Stomach (tissue), 9 donors: Measurements from ENCODE around the gene CDC7. TPM values are rescaled to one million over a fixed set of nuclear protein-coding genes. Genes with fewer than 3 reads are reported as not detected.

Experiments
- DNase-seq, 2 donors: peaks; one replicate each; pipeline versions ENCODE4 v3.0.0 to v3.0.0-alpha.2; 2013 to 2019
- H3K27ac ChIP-seq, 5 donors: fragments of 200-600 bp in 4 of 5; sonication (generic) in 4 of 5; one replicate each; pipeline ENCODE4 v1.5.1; 2013 to 2019; ENCODE audit warnings: mild to moderate bottlenecking in 1 of 5, moderate library complexity in 1 of 5
- H3K27me3 ChIP-seq, 3 donors: fragments of 200-600 bp; sonication (generic); one replicate each; pipeline ENCODE4 v1.5.1; 2017 to 2019; ENCODE audit warnings: mixed run types in 1 of 3
- H3K36me3 ChIP-seq, 4 donors: fragments of 200-600 bp; sonication (generic); 1 replicate in 3 of 4; 2 replicates in 1 of 4; pipeline ENCODE4 v1.5.1; 2016 to 2019
- H3K4me1 ChIP-seq, 4 donors: fragments of 200-600 bp; sonication (generic); one replicate each; pipeline ENCODE4 v1.5.1; 2016 to 2019
- H3K4me3 ChIP-seq, 4 donors: fragments of 200-600 bp; sonication (generic) in 3 of 4; one replicate each; pipeline ENCODE4 v1.5.1; 2016 to 2019; ENCODE audit warnings: mild to moderate bottlenecking in 1 of 4
- H3K9me3 ChIP-seq, 4 donors: fragments of 200-600 bp; sonication (generic); one replicate each; pipeline ENCODE4 v1.5.1; 2016 to 2019
- CTCF ChIP-seq, 7 experiments: fragments of 450-650 bp in 4 of 7; fragments of 200-600 bp in 3 of 7; sonication (generic) in 3 of 7; IDR thresholded peaks; one replicate each; pipeline ENCODE4 v1.5.1; 2016 to 2019; ENCODE audit warnings: antibody characterized with exemption in 7 of 7, control low read depth in 2 of 7, mild to moderate bottlenecking in 1 of 7
- EP300 ChIP-seq: sonication (generic); formaldehyde crosslinking; IDR thresholded peaks from one replicate; pipeline ENCODE4 v1.6.1; 2017; ENCODE audit warnings: antibody characterized with exemption
- POLR2A ChIP-seq, 4 donors: fragments of 450-650 bp; IDR thresholded peaks; one replicate each; pipeline ENCODE4 v1.6.1; 2016; ENCODE audit warnings: antibody characterized with exemption in 4 of 4, control low read depth in 2 of 4, mild to moderate bottlenecking in 1 of 4, moderate library complexity in 1 of 4
- POLR2AphosphoS5 ChIP-seq, 3 donors: sonication (generic); formaldehyde crosslinking; IDR thresholded peaks; one replicate each; pipeline ENCODE4 v1.6.1; 2016; ENCODE audit warnings: antibody characterized with exemption in 3 of 3
- WGBS, 5 donors: extraction: QIAGEN DNeasy Blood & Tissue Kit in 3 of 5; methylation state at CpG; one replicate each; pipeline versions ENCODE4 v1.1.5 to v1.1.7; 2013 to 2018; 5-methylcytosine and 5-hydroxymethylcytosine counted together
- intact Hi-C: fragments of 100-400 bp; cut with DNase I; formaldehyde crosslinking; loops from one replicate; pipeline ENCODE4 v1.15.1; 2023; ENCODE audit warnings: low total_unique reads
- polyA plus RNA-seq, 3 donors: library from polyadenylated mRNA; stranded (reverse); fragments of 200-250 nt; gene quantifications; one replicate each; pipeline ENCODE4 v1.2.3, GENCODE V29; 2013
- total RNA-seq, 5 donors: library from RNA; depleted of rRNA; stranded (reverse); fragments of >200 nt; gene quantifications; one replicate each; pipeline versions ENCODE4 v1.1.0 to v1.2.3, GENCODE V29; 2014 to 2016
- donor health status: healthy with polysubstance abuse.
- donor health status: Bipolar disorder and iron deficiency.
- donor health status: healthy.

The CDC7 gene
- total and polyA plus RNA-seq, 8 donors = 1.3 to 6.6 (median 2.1) TPM; not detected in 1

GRCh38 chr1:91476533-91477217 lies 24.0 kb upstream of the CDC7 start:
- H3K27me3 ChIP-seq = no peaks in the 10 kb centered on the region
- no peaks in the 10 kb centered on the region for H3K9me3 ChIP-seq
- intact Hi-C loops = no loop called here
- no peak overlapping the region for H3K27ac ChIP-seq
- no peak overlapping the region for H3K4me3 ChIP-seq
- peak in 1 of 2 donors; percentile 60 for DNase-seq
- H3K4me1 ChIP-seq = no peaks in the 10 kb centered on the region
- WGBS, 5 donors = 34 to 54% (median 49%) methylated on average over 2 of the region's 2 CpGs
- no peaks in the 10 kb centered on the region for H3K36me3 ChIP-seq
- TF ChIP-seq POLR2A (IDR thresholded peaks at IDR 0.05) (no peak), CTCF (IDR thresholded peaks at IDR 0.05) (no peak)

DNA sequence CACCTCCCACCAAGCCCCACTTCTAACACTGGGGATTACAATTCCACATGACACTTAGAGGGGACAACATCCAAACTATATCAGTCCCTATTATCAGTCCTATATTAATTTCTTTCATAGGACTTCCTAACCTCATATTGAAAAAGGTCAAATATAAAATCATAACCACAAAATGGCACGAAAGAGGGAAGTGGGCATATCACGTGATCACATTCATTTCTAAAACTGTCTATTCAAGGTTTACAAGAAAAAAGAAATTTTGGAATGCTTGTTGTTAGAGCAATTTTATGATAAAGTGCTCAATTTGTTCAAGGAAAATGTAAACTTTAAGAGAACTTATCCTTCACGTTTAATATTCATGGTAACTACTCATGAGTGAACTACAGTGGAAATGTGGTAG lies 13.2 kb upstream of the CDC7 start:
- no peak for DNase-seq
- peaks cover 0 to 14% (median 0%) of the 10 kb centered on the region in 4 donors for H3K9me3 ChIP-seq
- intact Hi-C loops = no loop called here
- TF ChIP-seq EP300 = no peak
- no peak for TF ChIP-seq POLR2AphosphoS5 (IDR thresholded peaks at IDR 0.05)
- TF ChIP-seq CTCF (IDR thresholded peaks at IDR 0.05) = no peak
- TF ChIP-seq POLR2A (IDR thresholded peaks at IDR 0.05) = no peak
- no peak overlapping the region for H3K27ac ChIP-seq
- H3K4me3 ChIP-seq = no peak overlapping the region
- 55 to 81% (median 71%) methylated on average over 3 of the region's 3 CpGs for WGBS, 5 donors
- no peaks in the 10 kb centered on the region for H3K27me3 ChIP-seq
- H3K4me1 ChIP-seq = no peaks in the 10 kb centered on the region
- H3K36me3 ChIP-seq = no peaks in the 10 kb centered on the region

DNA sequence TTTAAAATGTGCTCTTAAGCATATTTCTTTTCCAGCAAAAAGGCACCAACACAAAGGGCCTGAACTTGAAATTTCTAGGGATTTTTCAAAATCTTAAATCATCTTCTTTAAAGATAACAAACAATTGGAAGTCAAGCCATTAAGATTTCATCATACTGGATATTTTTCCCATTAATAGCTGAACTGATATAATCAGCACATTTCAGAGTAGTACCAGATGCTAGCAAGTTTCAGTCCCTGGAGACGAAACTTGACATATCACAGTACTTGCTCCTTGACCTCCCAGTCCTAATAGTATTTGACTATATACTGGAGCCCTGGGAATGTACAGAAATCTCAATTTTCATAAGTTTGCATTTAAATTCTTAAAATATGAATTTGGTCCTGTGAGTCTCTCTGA lies 10.2 kb upstream of the CDC7 start:
- TF ChIP-seq POLR2A (IDR thresholded peaks at IDR 0.05) = no peak
- TF ChIP-seq POLR2AphosphoS5 (IDR thresholded peaks at IDR 0.05) = no peak
- no peak for TF ChIP-seq CTCF (IDR thresholded peaks at IDR 0.05)
- DNase-seq = peak in 1 of 2 donors; percentile 55
- H3K27ac ChIP-seq = no peak overlapping the region
- H3K4me3 ChIP-seq = no peak overlapping the region
- H3K27me3 ChIP-seq = no peaks in the 10 kb centered on the region
- H3K9me3 ChIP-seq = no peaks in the 10 kb centered on the region
- intact Hi-C loops = no loop called here
- no peaks in the 10 kb centered on the region for H3K36me3 ChIP-seq
- 44 to 74% (median 64%) methylated on average over 1 of the region's 1 CpG for WGBS, 5 donors
- no peaks in the 10 kb centered on the region for H3K4me1 ChIP-seq

DNA sequence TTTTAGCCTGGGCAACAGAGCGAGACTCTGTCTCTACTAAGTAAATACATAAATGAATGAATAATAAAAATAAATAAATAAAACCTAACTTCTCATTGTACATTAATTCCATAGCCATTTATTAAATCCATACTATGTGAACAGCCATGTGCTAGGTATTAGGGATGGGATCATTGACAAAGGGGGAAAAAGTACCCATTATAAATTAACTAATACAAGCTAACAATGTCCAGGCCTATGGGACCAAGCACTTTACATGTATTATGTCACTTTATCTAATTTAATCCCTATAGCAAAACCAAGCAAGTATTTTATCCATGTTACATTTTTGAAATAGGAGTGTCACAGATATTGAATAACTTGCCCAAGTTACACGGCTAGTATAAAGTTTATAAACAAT lies 2.6 kb upstream of the CDC7 start:
- Histone ChIP-seq H3K9me3 (no peaks in the 10 kb centered on the region), H3K36me3 (no peaks in the 10 kb centered on the region), H3K27ac (no peak overlapping the region), H3K27me3 (no peaks in the 10 kb centered on the region), H3K4me3 (no peak overlapping the region), H3K4me1 (peaks cover 8 to 22% (median 13%) of the 10 kb centered on the region in 4 donors)
- intact Hi-C loops = no loop called here
- 83 to 97% (median 86%) methylated on average over 2 of the region's 2 CpGs for WGBS, 5 donors
- DNase-seq = no peak
- TF ChIP-seq POLR2AphosphoS5 (IDR thresholded peaks at IDR 0.05) (no peak), EP300 (no peak)

GRCh38 chr1:91498498-91499245 lies 2.0 kb upstream of the CDC7 start:
- intact Hi-C loops = no loop called here
- H3K4me3 ChIP-seq = no peak overlapping the region
- no peaks in the 10 kb centered on the region for H3K36me3 ChIP-seq
- no peak overlapping the region for H3K27ac ChIP-seq
- H3K9me3 ChIP-seq = no peaks in the 10 kb centered on the region
- peaks cover 8 to 22% (median 13%) of the 10 kb centered on the region in 4 donors for H3K4me1 ChIP-seq
- 94 to 96% (median 94%) methylated on average over 6 of the region's 6 CpGs for WGBS, 5 donors
- no peak for TF ChIP-seq CTCF (IDR thresholded peaks at IDR 0.05)
- TF ChIP-seq POLR2AphosphoS5 (IDR thresholded peaks at IDR 0.05) = no peak
- no peaks in the 10 kb centered on the region for H3K27me3 ChIP-seq
- no peak for DNase-seq
